ENCODE data around the gene NKX2-4. TPM values are rescaled to one million over a fixed set of nuclear protein-coding genes. Genes with fewer than 3 reads are reported as not detected.
"Not testable (repeated sequence)": the region's sequence is repeated elsewhere in the genome, so short reads cannot be mapped to it uniquely, and the experiment has no call there.

NKX2-4 gene
- total and polyA plus RNA-seq, 10 of the 15 experiments (the other 5 are each of a cell fraction or from before 2014, with no cell fraction given), result not detected

- no peak for TF ChIP-seq CTCF (IDR thresholded peaks at IDR 0.05 in 2 of 3, conservative IDR thresholded peaks at IDR 0.05 in 1 of 3; ENCODE audit: control insufficient read depth in 2 of 3, extremely low read depth in 1 of 3, insufficient read depth in 1 of 3, low read depth in 3 of 3, low read length in 3 of 3)
- no peak for TF ChIP-seq RB1 (IDR thresholded peaks at IDR 0.05; ENCODE audit: borderline replicate concordance)
These were observed 28.5 kb downstream of the NKX2-4 start (continued) for GRCh38 chr20:21368791-21369190.

GRCh38 chr20:21366273-21366672 is 31.1 kb downstream of the NKX2-4 start:
- intact Hi-C loops (cut with micrococcal nuclease; ENCODE audit: unreplicated experiment); in situ Hi-C loops (cut with MboI); H3K4me2 ChIP-seq (ENCODE audit: control insufficient read depth, insufficient read depth); CTCF ChIA-PET; DNase-seq (ENCODE audit: low read depth, low spot score); H3K9me3 ChIP-seq (replicated peaks; ENCODE audit: control insufficient read depth, insufficient read depth, low read length); FAIRE-seq; H3K27ac ChIP-seq (ENCODE audit: control insufficient read depth, insufficient read depth); H3K79me2 ChIP-seq (ENCODE audit: control insufficient read depth, insufficient read depth, low read length); H3K4me1 ChIP-seq (ENCODE audit: control insufficient read depth, insufficient read depth, low read length); H3K27me3 ChIP-seq (replicated peaks in 1 of 2; ENCODE audit: control insufficient read depth in 2 of 2, insufficient read depth in 2 of 2, low read length in 1 of 2); H3K9ac ChIP-seq (ENCODE audit: control insufficient read depth, insufficient read depth, low read length); BruUV-seq (replicated peaks); SMC1A ChIA-PET (ENCODE audit: uncharacterized antibody, unreplicated experiment); RAD21 ChIA-PET (ENCODE audit: unreplicated experiment); H3K36me3 ChIP-seq (ENCODE audit: control insufficient read depth in 2 of 2, insufficient read depth in 2 of 2, low read length in 1 of 2); ATAC-seq; H3K4me3 ChIP-seq; H2AFZ ChIP-seq (ENCODE audit: control insufficient read depth, low read depth, low read length); H4K20me1 ChIP-seq (ENCODE audit: control insufficient read depth, insufficient read depth): not testable (repeated sequence)
- POLR2A ChIA-PET, result interaction anchor here (0.5 kb wide), 1 partner anchor 63 kb away, joined by 3 read pairs; the partner anchor contains the start of gene XRN2
- 99% methylated on average over 7 of the region's 9 CpGs for WGBS (ENCODE audit: insufficient coverage, insufficient replicate concordance, low lambda C conversion rate, missing lambda C conversion rate)

- H3K9ac ChIP-seq (ENCODE audit: control insufficient read depth, insufficient read depth, low read length), result no peak overlapping the region
- H3K4me1 ChIP-seq (ENCODE audit: control insufficient read depth, insufficient read depth, low read length), result no peaks in the 10 kb centered on the region
- H3K27ac ChIP-seq (ENCODE audit: control insufficient read depth, insufficient read depth), result no peak overlapping the region
- peaks cover 4 to 7% of the 10 kb centered on the region in 2 experiments; a peak in 3 of 4 replicates for H3K36me3 ChIP-seq (ENCODE audit: control insufficient read depth in 2 of 2, insufficient read depth in 2 of 2, low read length in 1 of 2)
- H2AFZ ChIP-seq (ENCODE audit: control insufficient read depth, low read depth, low read length), result no peak overlapping the region
- no peak for ATAC-seq
- H3K4me3 ChIP-seq, result no peak overlapping the region
- 99% methylated on average over 3 of the region's 3 CpGs for WGBS (ENCODE audit: insufficient coverage, insufficient replicate concordance, low lambda C conversion rate, missing lambda C conversion rate)
- FAIRE-seq, result no peak
- no peak for DNase-seq (ENCODE audit: low read depth, low spot score)
- H4K20me1 ChIP-seq (ENCODE audit: control insufficient read depth, insufficient read depth), result no peaks in the 10 kb centered on the region
- no peaks in the 10 kb centered on the region for H3K9me3 ChIP-seq (replicated peaks; ENCODE audit: control insufficient read depth, insufficient read depth, low read length)
- no TSS peak for BruUV-seq (replicated peaks)
- no peaks in the 10 kb centered on the region for H3K27me3 ChIP-seq (replicated peaks in 1 of 2; ENCODE audit: control insufficient read depth in 2 of 2, insufficient read depth in 2 of 2, low read length in 1 of 2)
- intact Hi-C loops (cut with micrococcal nuclease; ENCODE audit: unreplicated experiment) (no loop called here), in situ Hi-C loops (cut with MboI) (no loop called here)
- ChIA-PET CTCF (no interaction called here), RAD21 (ENCODE audit: unreplicated experiment) (no interaction called here), SMC1A (ENCODE audit: uncharacterized antibody, unreplicated experiment) (no interaction called here), POLR2A (no interaction called here)
- H3K79me2 ChIP-seq (ENCODE audit: control insufficient read depth, insufficient read depth, low read length), result no peaks in the 10 kb centered on the region
- H3K4me2 ChIP-seq (ENCODE audit: control insufficient read depth, insufficient read depth), result no peak overlapping the region
- TF ChIP-seq REST (IDR thresholded peaks at IDR 0.05; ENCODE audit: low read depth, low read length), result no peak
- TF ChIP-seq BHLHE40 (IDR thresholded peaks at IDR 0.05; ENCODE audit: borderline replicate concordance in 1 of 2, low read depth in 2 of 2, low read length in 1 of 2), result no peak
- TF ChIP-seq RBBP5 (conservative IDR thresholded peaks at IDR 0.05), result no peak
- no peak for TF ChIP-seq NKRF (conservative IDR thresholded peaks at IDR 0.05)
These were observed 31.6 kb downstream of the NKX2-4 start for GRCh38 chr20:21365771-21366170.

Measured in GM12878 (cell line).